Measurements from ENCODE around the gene OPRD1.
"Not testable (repeated sequence)": the region's sequence is repeated elsewhere in the genome, so short reads cannot be mapped to it uniquely, and the experiment has no call there.

OPRD1 gene

DNA sequence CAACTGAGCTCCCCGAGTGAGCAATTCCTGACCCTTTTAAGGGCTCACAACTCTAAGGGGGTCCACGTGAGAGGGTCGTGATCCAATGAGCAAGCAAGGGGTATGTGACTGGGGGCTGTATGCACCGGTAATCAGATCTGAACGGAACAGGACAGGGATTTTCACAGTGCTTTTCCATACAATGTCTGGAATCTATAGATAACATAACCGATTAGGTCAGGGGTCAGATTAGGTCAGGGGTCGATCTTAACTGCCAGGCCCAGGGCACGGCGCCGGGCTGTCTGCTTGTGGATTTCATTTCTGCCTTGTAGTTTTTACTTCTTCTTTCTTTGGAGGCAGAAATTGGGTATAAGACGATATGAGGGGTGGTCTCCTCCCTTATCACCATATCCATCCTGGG is 30.7 kb upstream of the OPRD1 start:
- no peak for DNase-seq (ENCODE audit: low read depth, low spot score)
- H3K9me3 ChIP-seq (ENCODE audit: control insufficient read depth, insufficient read depth, low read length) = no peaks in the 10 kb centered on the region
- H3K4me3 ChIP-seq (ENCODE audit: low read length) = no peak overlapping the region
- no peaks in the 10 kb centered on the region for H3K36me3 ChIP-seq (ENCODE audit: control insufficient read depth, insufficient read depth, low read length)
- WGBS (ENCODE audit: insufficient coverage, insufficient read length) = no CpG with 5 or more reads among the region's 11 CpGs
- H3K27ac ChIP-seq (ENCODE audit: low read length) = no peak overlapping the region
- no peaks in the 10 kb centered on the region for H3K4me1 ChIP-seq (ENCODE audit: control insufficient read depth, insufficient read depth, low read length)
- no peaks in the 10 kb centered on the region for H3K27me3 ChIP-seq (ENCODE audit: control insufficient read depth, insufficient read depth, low read length)

DNA sequence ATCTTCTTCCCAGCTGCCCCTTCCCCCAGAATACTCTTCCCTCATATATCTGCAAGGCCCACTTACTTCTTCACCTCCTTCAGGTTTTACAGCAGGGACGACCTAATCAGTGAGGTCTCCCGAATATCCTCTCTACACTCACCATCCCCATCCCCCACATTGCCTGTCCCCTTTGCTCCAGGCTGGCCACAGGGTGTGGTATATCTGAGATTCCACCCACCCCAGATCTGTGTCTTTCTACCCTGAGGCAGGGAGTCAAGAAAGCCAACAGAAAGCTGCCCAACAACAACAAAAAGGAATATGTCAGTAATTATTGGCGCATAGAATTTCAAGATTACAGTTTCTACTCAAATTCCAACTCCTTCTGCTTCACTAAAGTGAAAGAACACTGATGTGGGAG is 30.0 kb upstream of the OPRD1 start:
- DNase-seq (ENCODE audit: low read depth, low spot score) = no peak
- Histone ChIP-seq H3K36me3 (ENCODE audit: control insufficient read depth, insufficient read depth, low read length) (no peaks in the 10 kb centered on the region), H3K9me3 (ENCODE audit: control insufficient read depth, insufficient read depth, low read length) (no peaks in the 10 kb centered on the region), H3K27ac (ENCODE audit: low read length) (no peak overlapping the region), H3K4me1 (ENCODE audit: control insufficient read depth, insufficient read depth, low read length) (no peaks in the 10 kb centered on the region), H3K4me3 (ENCODE audit: low read length) (no peak overlapping the region), H3K27me3 (ENCODE audit: control insufficient read depth, insufficient read depth, low read length) (no peaks in the 10 kb centered on the region)
- WGBS (ENCODE audit: insufficient coverage, insufficient read length) = no CpG with 5 or more reads among the region's 3 CpGs

DNA sequence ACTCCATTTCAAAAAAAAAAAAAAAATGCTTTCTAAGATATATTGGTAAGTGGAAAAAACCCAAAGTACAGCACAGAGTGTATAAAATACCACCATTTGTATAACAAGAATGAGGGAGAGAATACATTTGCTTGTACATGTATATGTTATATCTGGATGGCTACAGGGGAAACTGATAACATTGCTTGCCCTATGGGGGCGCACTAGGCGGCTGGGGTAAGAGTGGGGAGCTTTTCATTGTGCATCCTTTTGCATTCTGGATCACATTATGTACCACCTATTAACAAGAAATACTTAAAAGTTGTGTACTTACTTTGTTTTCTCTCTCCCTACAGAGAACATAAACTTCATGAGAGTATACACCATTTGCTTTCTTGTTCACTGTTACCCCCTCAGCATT is 28.6 kb upstream of the OPRD1 start:
- H3K9me3 ChIP-seq (ENCODE audit: control insufficient read depth, insufficient read depth, low read length) = no peaks in the 10 kb centered on the region
- no CpG with 5 or more reads among the region's 2 CpGs for WGBS (ENCODE audit: insufficient coverage, insufficient read length)
- H3K27me3 ChIP-seq (ENCODE audit: control insufficient read depth, insufficient read depth, low read length) = no peaks in the 10 kb centered on the region
- H3K27ac ChIP-seq (ENCODE audit: low read length) = no peak overlapping the region
- no peaks in the 10 kb centered on the region for H3K4me1 ChIP-seq (ENCODE audit: control insufficient read depth, insufficient read depth, low read length)
- H3K4me3 ChIP-seq (ENCODE audit: low read length) = no peak overlapping the region
- DNase-seq (ENCODE audit: low read depth, low spot score) = no peak
- no peaks in the 10 kb centered on the region for H3K36me3 ChIP-seq (ENCODE audit: control insufficient read depth, insufficient read depth, low read length)

DNA sequence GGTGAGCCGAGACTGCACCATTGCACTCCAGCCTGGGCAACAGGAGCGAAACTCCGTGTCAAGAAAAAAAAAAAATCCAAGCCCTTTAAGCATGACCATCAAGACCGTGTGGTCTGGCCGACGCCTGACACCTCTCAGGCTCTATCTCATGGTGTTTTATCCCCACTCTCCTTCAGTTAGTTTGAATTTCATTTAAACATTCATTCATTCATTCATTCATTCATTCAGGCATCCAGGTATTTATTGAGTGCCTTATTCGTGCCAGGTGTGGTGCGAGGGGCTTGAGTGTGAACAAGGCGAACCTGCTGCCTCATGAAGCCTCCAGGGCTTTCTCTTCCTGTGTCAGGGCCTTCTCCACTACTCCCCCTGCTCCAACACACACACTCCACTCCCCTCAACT is 22.6 kb upstream of the OPRD1 start:
- no peak for DNase-seq (ENCODE audit: low read depth, low spot score)
- no CpG with 5 or more reads among the region's 9 CpGs for WGBS (ENCODE audit: insufficient coverage, insufficient read length)

DNA sequence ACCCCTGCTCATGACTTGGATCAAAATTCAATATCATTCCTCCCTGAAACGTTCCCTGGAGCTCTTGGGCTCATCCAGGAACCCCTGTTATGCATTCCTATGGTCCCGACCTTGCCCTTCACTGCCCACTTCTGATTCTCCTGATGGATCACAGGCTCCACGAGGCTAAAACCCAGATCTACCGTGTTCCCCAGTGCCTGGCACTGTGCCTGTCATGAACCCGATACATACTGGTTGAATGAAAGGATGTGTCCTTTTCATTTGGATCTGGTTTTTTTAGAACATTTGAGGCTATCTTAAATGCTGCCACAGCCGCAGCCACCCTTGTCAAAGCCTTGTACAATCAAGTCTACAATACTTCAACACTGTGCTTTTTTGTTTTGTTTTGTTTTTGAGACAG is 22.2 kb upstream of the OPRD1 start:
- Histone ChIP-seq H3K4me1 (ENCODE audit: control insufficient read depth, insufficient read depth, low read length) (no peaks in the 10 kb centered on the region), H3K27ac (ENCODE audit: low read length) (no peak overlapping the region), H3K27me3 (ENCODE audit: control insufficient read depth, insufficient read depth, low read length) (no peaks in the 10 kb centered on the region), H3K9me3 (ENCODE audit: control insufficient read depth, insufficient read depth, low read length) (no peaks in the 10 kb centered on the region), H3K4me3 (ENCODE audit: low read length) (no peak overlapping the region), H3K36me3 (ENCODE audit: control insufficient read depth, insufficient read depth, low read length) (no peaks in the 10 kb centered on the region)
- WGBS (ENCODE audit: insufficient coverage, insufficient read length) = no CpG with 5 or more reads among the region's 6 CpGs
- DNase-seq (ENCODE audit: low read depth, low spot score) = no peak

More for the DNA sequence above, 22.6 kb upstream of the OPRD1 start:
- Histone ChIP-seq H3K4me3 (ENCODE audit: low read length) (no peak overlapping the region), H3K4me1 (ENCODE audit: control insufficient read depth, insufficient read depth, low read length) (no peaks in the 10 kb centered on the region), H3K36me3 (ENCODE audit: control insufficient read depth, insufficient read depth, low read length) (no peaks in the 10 kb centered on the region), H3K27me3 (ENCODE audit: control insufficient read depth, insufficient read depth, low read length) (no peaks in the 10 kb centered on the region), H3K27ac (ENCODE audit: low read length) (no peak overlapping the region), H3K9me3 (ENCODE audit: control insufficient read depth, insufficient read depth, low read length) (no peaks in the 10 kb centered on the region)

DNA sequence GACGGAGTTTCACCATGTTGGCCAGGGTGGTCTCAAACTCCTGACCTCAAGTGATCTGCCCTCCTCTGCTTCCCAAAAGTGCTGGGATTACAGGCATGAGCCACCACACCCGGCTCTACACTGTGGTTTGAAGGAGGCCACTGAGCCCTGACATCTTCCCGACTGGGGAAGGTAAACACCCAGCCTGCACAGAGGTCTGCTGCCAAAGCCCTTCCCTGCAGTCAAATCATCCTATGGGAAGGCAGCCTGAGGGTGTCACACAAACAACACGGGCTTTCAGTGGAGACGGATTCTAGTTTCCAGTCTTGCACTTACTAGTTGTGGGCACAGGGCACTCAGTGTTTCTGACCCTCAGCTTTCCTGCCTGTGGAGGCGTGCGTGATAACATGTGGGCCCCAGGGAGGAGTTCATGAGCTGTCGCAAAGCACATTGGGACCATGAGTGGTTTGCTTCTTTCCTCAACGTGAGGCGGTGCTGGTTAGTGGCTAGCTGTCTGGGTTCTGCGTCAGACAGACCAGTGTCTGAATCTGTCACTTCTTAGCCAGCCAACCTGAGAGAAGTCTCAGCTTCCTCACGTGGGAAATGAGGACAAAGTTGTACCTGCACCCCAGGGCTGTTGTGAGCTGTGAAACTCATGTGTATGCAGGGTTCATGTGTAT is 21.5 kb upstream of the OPRD1 start:
- Histone ChIP-seq H3K9me3 (ENCODE audit: control insufficient read depth, insufficient read depth, low read length) (no peaks in the 10 kb centered on the region), H3K27ac (ENCODE audit: low read length) (no peak overlapping the region), H3K4me1 (ENCODE audit: control insufficient read depth, insufficient read depth, low read length) (no peaks in the 10 kb centered on the region), H3K4me3 (ENCODE audit: low read length) (no peak overlapping the region), H3K36me3 (ENCODE audit: control insufficient read depth, insufficient read depth, low read length) (no peaks in the 10 kb centered on the region), H3K27me3 (ENCODE audit: control insufficient read depth, insufficient read depth, low read length) (no peaks in the 10 kb centered on the region)
- no CpG with 5 or more reads among the region's 12 CpGs for WGBS (ENCODE audit: insufficient coverage, insufficient read length)
- DNase-seq (ENCODE audit: low read depth, low spot score) = no peak

DNA sequence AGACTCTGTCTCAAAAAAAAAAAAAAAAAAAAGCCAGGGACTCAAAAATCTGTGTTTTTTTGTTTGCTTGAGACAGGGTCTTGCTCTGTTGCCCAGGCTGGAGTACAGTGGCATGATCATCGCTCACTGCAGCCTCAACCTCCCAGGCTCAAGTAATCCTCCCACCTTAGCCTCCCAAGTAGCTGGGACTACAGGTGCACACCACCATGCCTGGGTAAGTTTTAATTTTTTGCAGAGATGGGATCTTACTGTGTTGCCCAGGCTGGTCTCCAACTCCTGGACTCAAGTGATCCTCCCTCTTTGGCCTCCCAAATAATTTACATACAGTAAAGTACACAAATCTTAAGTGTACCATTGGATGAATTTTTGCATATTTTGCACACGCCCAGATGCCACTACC is 20.0 kb upstream of the OPRD1 start:
- H3K4me3 ChIP-seq (ENCODE audit: low read length); H3K4me1 ChIP-seq (ENCODE audit: control insufficient read depth, insufficient read depth, low read length); H3K27me3 ChIP-seq (ENCODE audit: control insufficient read depth, insufficient read depth, low read length); H3K9me3 ChIP-seq (ENCODE audit: control insufficient read depth, insufficient read depth, low read length); H3K27ac ChIP-seq (ENCODE audit: low read length); H3K36me3 ChIP-seq (ENCODE audit: control insufficient read depth, insufficient read depth, low read length); DNase-seq (ENCODE audit: low read depth, low spot score): not testable (repeated sequence)
- WGBS (ENCODE audit: insufficient coverage, insufficient read length) = no CpG with 5 or more reads among the region's 2 CpGs

DNA sequence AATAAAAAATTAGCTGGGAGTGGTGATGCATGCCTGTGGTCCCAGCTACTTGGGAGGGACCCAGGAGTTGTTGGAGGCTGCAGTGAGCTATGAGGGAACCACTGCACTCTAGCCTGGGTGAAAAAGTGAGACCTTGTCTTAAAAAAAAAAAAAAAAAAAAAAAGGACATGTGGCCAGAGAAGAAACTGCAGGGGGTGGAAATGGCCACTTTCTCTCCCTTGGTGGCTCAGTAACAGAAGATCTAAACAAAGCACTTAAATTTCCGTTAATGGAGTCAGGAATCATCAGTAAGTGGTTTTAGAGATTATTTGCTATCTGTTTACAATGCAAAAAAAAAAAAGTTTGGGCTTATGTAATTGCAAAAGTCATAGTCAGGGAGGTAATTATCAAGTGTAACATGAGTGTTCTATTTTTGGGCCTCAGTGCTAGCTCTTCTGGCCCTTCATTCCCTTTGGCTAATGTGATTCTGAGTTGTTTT is 19.3 kb upstream of the OPRD1 start:
- H3K9me3 ChIP-seq (ENCODE audit: control insufficient read depth, insufficient read depth, low read length) = no peaks in the 10 kb centered on the region
- no peak overlapping the region for H3K4me3 ChIP-seq (ENCODE audit: low read length)
- no peak for DNase-seq (ENCODE audit: low read depth, low spot score)
- no peaks in the 10 kb centered on the region for H3K36me3 ChIP-seq (ENCODE audit: control insufficient read depth, insufficient read depth, low read length)
- H3K27me3 ChIP-seq (ENCODE audit: control insufficient read depth, insufficient read depth, low read length) = no peaks in the 10 kb centered on the region
- H3K4me1 ChIP-seq (ENCODE audit: control insufficient read depth, insufficient read depth, low read length) = no peaks in the 10 kb centered on the region
- WGBS (ENCODE audit: insufficient coverage, insufficient read length) = no CpG with 5 or more reads among the region's 1 CpG
- no peak overlapping the region for H3K27ac ChIP-seq (ENCODE audit: low read length)

DNA sequence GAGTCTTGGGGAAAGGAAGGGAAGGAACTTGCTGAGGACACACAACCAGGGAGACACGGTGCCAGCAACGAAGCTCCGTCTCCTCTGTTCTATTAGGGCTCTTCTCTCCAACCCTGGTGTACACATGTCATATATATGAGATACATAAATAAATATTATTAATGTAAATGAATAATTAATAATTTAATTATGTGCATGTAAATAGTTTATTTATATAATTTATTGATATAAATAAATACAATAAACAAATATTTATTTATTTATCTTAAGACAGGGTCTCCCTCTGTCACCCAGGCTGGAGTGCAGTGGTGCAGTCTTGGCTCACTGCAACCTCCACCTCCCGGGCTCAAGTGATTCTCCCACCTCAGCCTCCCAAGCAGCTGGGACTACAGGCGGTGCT is 17.4 kb upstream of the OPRD1 start:
- not testable (repeated sequence) for H3K36me3 ChIP-seq (ENCODE audit: control insufficient read depth, insufficient read depth, low read length); DNase-seq (ENCODE audit: low read depth, low spot score); H3K4me3 ChIP-seq (ENCODE audit: low read length); H3K27me3 ChIP-seq (ENCODE audit: control insufficient read depth, insufficient read depth, low read length); H3K4me1 ChIP-seq (ENCODE audit: control insufficient read depth, insufficient read depth, low read length); H3K9me3 ChIP-seq (ENCODE audit: control insufficient read depth, insufficient read depth, low read length); H3K27ac ChIP-seq (ENCODE audit: low read length)
- no CpG with 5 or more reads among the region's 5 CpGs for WGBS (ENCODE audit: insufficient coverage, insufficient read length)

DNA sequence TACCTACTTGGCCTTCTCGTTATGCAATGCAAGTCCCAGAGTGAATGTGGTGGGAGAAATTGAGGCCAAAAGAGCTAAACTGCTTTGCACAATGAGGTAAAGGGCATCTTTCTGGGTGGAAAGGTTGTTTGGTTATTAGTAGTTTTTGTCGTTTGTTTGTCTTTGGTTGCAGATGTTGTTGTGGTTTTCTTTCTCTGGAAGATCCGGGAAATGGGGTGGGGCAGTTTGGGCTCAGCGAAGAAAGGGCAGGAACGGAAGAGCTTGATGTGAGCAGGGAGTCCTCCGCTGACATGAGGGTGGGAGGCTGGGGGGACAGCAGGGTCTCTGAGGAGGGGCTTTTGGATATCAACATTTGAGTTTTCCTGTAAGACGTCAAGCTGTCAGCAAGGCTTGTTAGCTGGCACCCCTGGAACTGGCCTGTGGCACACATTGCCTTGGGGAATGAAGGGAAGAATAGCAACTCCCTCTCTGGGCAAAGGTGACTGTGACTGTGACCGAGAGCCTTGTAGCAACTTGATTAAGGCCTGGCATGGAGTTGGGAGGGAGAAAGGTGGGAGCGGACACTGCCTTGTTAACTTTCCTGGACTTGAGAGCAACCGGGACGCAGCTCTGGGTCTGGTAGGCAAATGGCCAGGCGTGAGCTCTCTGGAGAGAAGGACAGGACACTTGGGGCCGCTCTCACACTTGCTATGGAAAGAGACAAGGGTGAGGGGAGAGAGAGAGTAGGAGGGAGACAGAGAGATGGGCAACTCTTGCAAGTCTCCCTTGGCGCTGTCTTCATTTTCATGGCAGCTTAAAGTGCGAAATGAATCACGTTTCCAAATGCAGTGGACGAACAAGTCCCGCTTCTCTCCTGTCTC is 15.4 kb upstream of the OPRD1 start:
- Histone ChIP-seq H3K9me3 (ENCODE audit: control insufficient read depth, insufficient read depth, low read length) (no peaks in the 10 kb centered on the region), H3K36me3 (ENCODE audit: control insufficient read depth, insufficient read depth, low read length) (no peaks in the 10 kb centered on the region), H3K4me1 (ENCODE audit: control insufficient read depth, insufficient read depth, low read length) (no peaks in the 10 kb centered on the region), H3K27ac (ENCODE audit: low read length) (no peak overlapping the region), H3K4me3 (ENCODE audit: low read length) (no peak overlapping the region), H3K27me3 (ENCODE audit: control insufficient read depth, insufficient read depth, low read length) (no peaks in the 10 kb centered on the region)
- 100% methylated on average over 1 of the region's 18 CpGs for WGBS (ENCODE audit: insufficient coverage, insufficient read length)
- DNase-seq (ENCODE audit: low read depth, low spot score) = no peak
